BLaER1 treated with 17β-estradiol and CSF1 and Interleukin-3, amounts not matched to agents 10 nM and 100 nM (cell line): ENCODE results near the gene NETO1.

Experiments
- H3K27ac ChIP-seq, 11 experiments: shearing (Covaris generic); formaldehyde crosslinking; 2 replicates each; pipeline ENCODE4 v1.8.1; 2022
- H3K27me3 ChIP-seq, 11 experiments: shearing (Covaris generic); formaldehyde crosslinking; 2 replicates each; pipeline ENCODE4 v1.8.1; 2022
- H3K36me3 ChIP-seq, 11 experiments: shearing (Covaris generic); formaldehyde crosslinking; 2 replicates each; pipeline ENCODE4 v1.8.1; 2022
- H3K4me1 ChIP-seq, 10 experiments: shearing (Covaris generic); formaldehyde crosslinking; 2 replicates each; pipeline ENCODE4 v1.8.1; 2022
- H3K4me2 ChIP-seq, 11 experiments: shearing (Covaris generic); formaldehyde crosslinking; 2 replicates each; pipeline ENCODE4 v1.8.1; 2022
- H3K4me3 ChIP-seq, 10 experiments: shearing (Covaris generic); formaldehyde crosslinking; 2 replicates each; pipeline ENCODE4 v1.8.1; 2022
- H3K9ac ChIP-seq, 11 experiments: shearing (Covaris generic); formaldehyde crosslinking; 2 replicates each; pipeline ENCODE4 v1.8.1; 2022
- H3K9me3 ChIP-seq, 11 experiments: shearing (Covaris generic); formaldehyde crosslinking; replicated peaks in 1 of 11; 2 replicates each; pipeline ENCODE4 v1.8.1; 2022
- H4K20me1 ChIP-seq, 11 experiments: shearing (Covaris generic); formaldehyde crosslinking; 2 replicates each; pipeline ENCODE4 v1.8.1; 2022
- Cebpa-rat ChIP-seq, 11 experiments: shearing (Covaris generic); IDR thresholded peaks; 2 replicates each; pipeline ENCODE4 v1.8.1; 2022

The NETO1 gene

DNA sequence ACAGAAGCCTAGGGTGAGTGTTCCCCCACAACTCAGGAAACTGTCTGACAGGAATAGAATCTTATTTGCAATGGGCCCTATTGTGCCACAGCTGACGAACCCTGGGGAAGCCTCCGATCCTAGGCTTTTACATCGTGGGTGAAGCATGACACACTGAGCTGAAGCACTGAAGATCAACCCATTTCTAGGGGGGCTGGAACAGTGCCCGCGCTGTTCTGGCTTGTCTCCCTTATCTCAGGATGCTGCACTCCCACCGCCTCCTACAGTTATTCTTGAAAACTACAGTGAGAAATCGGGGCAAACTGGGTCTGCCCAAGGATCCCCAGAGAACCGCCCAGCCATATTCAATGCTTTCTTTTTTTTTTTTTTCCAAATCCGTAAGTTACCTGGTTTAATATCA is 41.1 kb downstream of the NETO1 start:
- H3K9ac ChIP-seq, result no peak overlapping the region
- no peak for TF ChIP-seq Cebpa-rat (IDR thresholded peaks at IDR 0.05)
- peaks cover 0 to 10% (median 5%) of the 10 kb centered on the region in 10 experiments; a peak in 5 of 20 replicates for H3K4me1 ChIP-seq
- no peaks in the 10 kb centered on the region for H3K36me3 ChIP-seq
- no peak overlapping the region for H3K27ac ChIP-seq
- H3K4me3 ChIP-seq, result no peak overlapping the region
- H4K20me1 ChIP-seq, result no peaks in the 10 kb centered on the region; a peak in 1 of 22 replicates
- H3K4me2 ChIP-seq, result no peak overlapping the region
- no peaks in the 10 kb centered on the region for H3K27me3 ChIP-seq
- H3K9me3 ChIP-seq, result no peaks in the 10 kb centered on the region

DNA sequence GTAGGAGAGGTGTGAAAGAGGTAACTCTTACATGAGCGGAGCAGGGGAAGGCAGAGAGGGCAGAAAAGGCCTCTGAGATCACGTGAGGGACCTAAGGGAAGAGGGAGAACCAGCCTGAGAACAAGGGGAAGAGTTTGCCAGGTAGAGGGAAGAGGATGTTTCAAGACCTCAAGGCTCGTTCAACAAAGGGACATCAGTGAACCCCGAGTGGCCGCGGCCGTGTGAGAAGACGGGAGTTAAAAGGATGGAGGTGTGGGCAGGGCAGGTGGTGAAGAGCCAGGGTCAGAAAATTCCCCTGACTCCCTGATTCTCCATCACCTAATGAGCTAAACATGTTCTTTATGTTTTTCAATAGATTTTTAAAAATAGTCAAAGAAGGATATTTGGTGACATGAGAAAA is 44.4 kb downstream of the NETO1 start:
- H3K9me3 ChIP-seq, result no peaks in the 10 kb centered on the region
- H3K9ac ChIP-seq, result no peak overlapping the region
- H4K20me1 ChIP-seq, result no peaks in the 10 kb centered on the region
- H3K27me3 ChIP-seq, result no peaks in the 10 kb centered on the region
- TF ChIP-seq Cebpa-rat (IDR thresholded peaks at IDR 0.05), result no peak
- H3K4me1 ChIP-seq, result no peaks in the 10 kb centered on the region
- H3K4me3 ChIP-seq, result no peak overlapping the region
- no peak overlapping the region for H3K4me2 ChIP-seq
- H3K27ac ChIP-seq, result no peak overlapping the region
- H3K36me3 ChIP-seq, result no peaks in the 10 kb centered on the region

- Histone ChIP-seq H3K27me3 (no peaks in the 10 kb centered on the region), H4K20me1 (no peaks in the 10 kb centered on the region), H3K4me3 (no peak overlapping the region), H3K9me3 (no peaks in the 10 kb centered on the region), H3K36me3 (no peaks in the 10 kb centered on the region), H3K4me1 (no peaks in the 10 kb centered on the region), H3K9ac (no peak overlapping the region), H3K27ac (no peak overlapping the region), H3K4me2 (no peak overlapping the region)
- no peak for TF ChIP-seq Cebpa-rat (IDR thresholded peaks at IDR 0.05)
Observed at GRCh38 chr18:72822202-72822601, 45.6 kb downstream of the NETO1 start.

- Histone ChIP-seq H3K27ac (no peak overlapping the region), H3K9me3 (no peaks in the 10 kb centered on the region), H4K20me1 (no peaks in the 10 kb centered on the region), H3K4me3 (no peak overlapping the region), H3K36me3 (no peaks in the 10 kb centered on the region), H3K9ac (no peak overlapping the region), H3K4me2 (no peak overlapping the region), H3K4me1 (no peaks in the 10 kb centered on the region), H3K27me3 (no peaks in the 10 kb centered on the region)
- no peak for TF ChIP-seq Cebpa-rat (IDR thresholded peaks at IDR 0.05)
Observed at GRCh38 chr18:72820571-72820970, 47.2 kb downstream of the NETO1 start.

- Histone ChIP-seq H4K20me1 (no peaks in the 10 kb centered on the region), H3K9ac (no peak overlapping the region), H3K4me2 (no peak overlapping the region), H3K9me3 (no peaks in the 10 kb centered on the region), H3K27me3 (no peaks in the 10 kb centered on the region), H3K27ac (no peak overlapping the region), H3K36me3 (no peaks in the 10 kb centered on the region), H3K4me3 (no peak overlapping the region), H3K4me1 (no peaks in the 10 kb centered on the region)
- TF ChIP-seq Cebpa-rat (IDR thresholded peaks at IDR 0.05), result no peak
Observed at GRCh38 chr18:72819050-72819449, 48.7 kb downstream of the NETO1 start.

DNA sequence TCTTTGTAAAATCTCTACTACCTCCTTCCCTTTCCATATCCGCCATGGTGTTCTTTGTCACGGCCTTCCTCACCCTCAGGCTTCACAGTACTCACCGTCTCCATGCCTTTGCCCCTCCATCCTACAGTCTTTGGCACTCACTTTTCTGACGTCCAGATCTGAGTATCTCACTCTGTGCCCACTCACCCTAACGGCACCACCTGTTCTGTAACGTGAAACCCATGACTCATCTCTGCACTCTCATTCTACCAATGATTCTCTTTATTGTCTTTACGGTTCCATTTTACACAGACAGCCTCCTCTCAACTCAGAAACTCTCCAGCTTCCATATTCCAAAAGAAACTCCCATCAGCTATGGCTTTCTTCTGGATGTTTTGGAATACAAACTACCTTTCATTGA is 56.7 kb downstream of the NETO1 start:
- Histone ChIP-seq H3K4me1 (no peaks in the 10 kb centered on the region), H3K4me2 (no peak overlapping the region), H3K27ac (no peak overlapping the region), H3K4me3 (no peak overlapping the region), H3K36me3 (no peaks in the 10 kb centered on the region), H3K9ac (no peak overlapping the region), H3K27me3 (no peaks in the 10 kb centered on the region), H3K9me3 (no peaks in the 10 kb centered on the region), H4K20me1 (no peaks in the 10 kb centered on the region)
- TF ChIP-seq Cebpa-rat (IDR thresholded peaks at IDR 0.05), result no peak

GRCh38 chr18:72808680-72809079 is 59.1 kb downstream of the NETO1 start:
- H3K36me3 ChIP-seq, result no peaks in the 10 kb centered on the region
- no peak overlapping the region for H3K9ac ChIP-seq
- H3K27ac ChIP-seq, result no peak overlapping the region
- no peaks in the 10 kb centered on the region for H4K20me1 ChIP-seq
- H3K27me3 ChIP-seq, result no peaks in the 10 kb centered on the region
- TF ChIP-seq Cebpa-rat (IDR thresholded peaks at IDR 0.05), result no peak
- H3K4me1 ChIP-seq, result no peaks in the 10 kb centered on the region
- no peak overlapping the region for H3K4me3 ChIP-seq
- no peaks in the 10 kb centered on the region for H3K9me3 ChIP-seq
- H3K4me2 ChIP-seq, result no peak overlapping the region

DNA sequence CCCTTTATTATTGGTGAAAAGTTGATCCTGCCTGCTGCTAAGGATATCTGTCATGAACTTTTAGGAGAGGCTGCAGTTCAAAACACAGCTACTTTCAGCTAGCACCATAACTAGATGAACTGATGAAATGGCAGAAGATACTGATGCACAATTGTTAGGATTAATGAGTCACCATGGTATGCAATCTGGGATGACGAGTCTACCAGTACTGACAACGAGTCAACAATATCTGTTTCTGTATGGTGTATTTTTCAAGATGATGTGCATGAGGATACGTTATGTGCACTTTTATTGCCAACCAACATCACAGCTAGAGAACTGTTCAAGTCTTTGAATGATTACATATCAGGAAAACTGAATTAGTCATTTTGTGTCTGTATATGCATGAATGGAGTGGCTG is 68.7 kb downstream of the NETO1 start:
- Histone ChIP-seq H3K36me3 (no peaks in the 10 kb centered on the region), H4K20me1 (no peaks in the 10 kb centered on the region), H3K4me3 (no peak overlapping the region), H3K27ac (no peak overlapping the region), H3K27me3 (no peaks in the 10 kb centered on the region), H3K9ac (no peak overlapping the region), H3K4me1 (no peaks in the 10 kb centered on the region), H3K4me2 (no peak overlapping the region), H3K9me3 (no peaks in the 10 kb centered on the region)
- TF ChIP-seq Cebpa-rat (IDR thresholded peaks at IDR 0.05), result no peak

DNA sequence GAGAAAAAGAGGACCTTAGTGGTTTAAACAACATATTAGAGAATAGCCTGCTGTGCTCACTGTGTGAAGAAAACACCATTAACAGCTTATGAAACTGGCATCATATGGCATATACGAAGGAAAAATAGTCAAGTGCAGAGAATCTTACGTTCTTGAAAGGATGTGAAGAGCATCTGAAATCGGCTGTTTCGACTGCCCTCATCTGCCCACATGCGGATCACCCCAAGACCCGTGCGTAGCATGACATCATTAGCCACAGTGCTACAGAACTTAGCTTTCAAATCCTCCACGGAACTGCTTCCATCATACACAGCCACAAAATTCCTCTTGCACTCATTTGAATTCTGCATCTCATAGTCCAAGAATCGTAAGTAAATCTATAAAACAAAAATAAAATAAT is 84.3 kb downstream of the NETO1 start:
- no peak overlapping the region for H3K4me3 ChIP-seq
- no peak for TF ChIP-seq Cebpa-rat (IDR thresholded peaks at IDR 0.05)
- H3K27ac ChIP-seq, result no peak overlapping the region
- no peaks in the 10 kb centered on the region for H3K36me3 ChIP-seq
- H3K9ac ChIP-seq, result no peak overlapping the region
- no peaks in the 10 kb centered on the region for H3K4me1 ChIP-seq
- H3K9me3 ChIP-seq, result peaks cover 0 to 4% (median 0%) of the 10 kb centered on the region in 11 experiments; a peak in 1 of 22 replicates
- H4K20me1 ChIP-seq, result no peaks in the 10 kb centered on the region
- H3K4me2 ChIP-seq, result no peak overlapping the region
- no peaks in the 10 kb centered on the region for H3K27me3 ChIP-seq

DNA sequence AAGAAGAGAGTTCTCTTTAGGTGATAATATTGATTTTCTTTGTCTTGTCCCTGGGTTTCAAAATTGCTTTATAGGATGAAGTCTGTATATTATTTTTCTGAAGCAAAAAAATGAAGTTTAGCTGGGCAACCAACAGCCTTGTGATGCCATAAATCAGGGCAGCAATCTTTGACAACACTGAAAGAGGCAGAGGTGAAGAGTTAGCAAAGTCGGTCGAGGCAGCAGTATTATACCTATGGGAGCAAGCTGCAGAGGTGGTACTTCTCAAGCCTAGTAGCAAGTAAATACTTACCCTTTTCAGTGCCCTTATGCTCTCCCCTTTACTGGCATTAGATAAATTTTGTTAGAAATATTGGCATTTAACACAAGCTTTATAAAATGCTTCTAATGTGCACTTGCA is 92.9 kb downstream of the NETO1 start:
- H3K9me3 ChIP-seq, result no peaks in the 10 kb centered on the region
- H3K4me1 ChIP-seq, result 0 out of 20 replicates have a peak, but pooled peaks cover 0 to 4% (median 0%) of the 10 kb centered on the region in 10 experiments
- no peak overlapping the region for H3K4me2 ChIP-seq
- H3K27ac ChIP-seq, result no peak overlapping the region
- no peaks in the 10 kb centered on the region for H3K27me3 ChIP-seq
- no peak overlapping the region for H3K9ac ChIP-seq
- H4K20me1 ChIP-seq, result no peaks in the 10 kb centered on the region
- H3K36me3 ChIP-seq, result no peaks in the 10 kb centered on the region
- H3K4me3 ChIP-seq, result no peak overlapping the region
- no peak for TF ChIP-seq Cebpa-rat (IDR thresholded peaks at IDR 0.05)

- no peak for TF ChIP-seq Cebpa-rat (IDR thresholded peaks at IDR 0.05)
- H4K20me1 ChIP-seq, result no peaks in the 10 kb centered on the region
- no peak overlapping the region for H3K9ac ChIP-seq
- no peaks in the 10 kb centered on the region for H3K9me3 ChIP-seq
- no peak overlapping the region for H3K27ac ChIP-seq
- H3K27me3 ChIP-seq, result no peaks in the 10 kb centered on the region
- no peaks in the 10 kb centered on the region for H3K36me3 ChIP-seq
- H3K4me1 ChIP-seq, result 0 out of 20 replicates have a peak, but pooled peaks cover 0 to 4% (median 0%) of the 10 kb centered on the region in 10 experiments
- H3K4me2 ChIP-seq, result no peak overlapping the region
- H3K4me3 ChIP-seq, result no peak overlapping the region
Observed at GRCh38 chr18:72772916-72773315, 94.9 kb downstream of the NETO1 start.
